Heart left ventricle (tissue), 13 donors: ENCODE measurements around the gene DNAJC3.
"Not testable (repeated sequence)": the region's sequence is repeated elsewhere in the genome, so short reads cannot be mapped to it uniquely, and the experiment has no call there.

Experiments used
- POLR2A ChIP-seq, 2 donors: fragments of 450-650 bp; IDR thresholded peaks; one replicate each; pipeline ENCODE4 v1.6.1; 2017; ENCODE audit warnings: antibody characterized with exemption in 2 of 2, mild to moderate bottlenecking in 2 of 2, moderate library complexity in 2 of 2
- TF ChIP-seq, protein P1 (sequence below), 12 donors: fragments of 200-600 bp; sonication (generic) in 4 of 12; IDR thresholded peaks; one replicate each; pipeline versions ENCODE4 v1.5.0 to v1.8.0; 2018 to 2022; ENCODE audit warnings: antibody characterized with exemption in 12 of 12, mild to moderate bottlenecking in 5 of 12
- donor health status: ischemic (EF 13 %, LVEDD 7.1; RV severe dilation, severe dysfunction).
- donor health status: DM: no; HTN: yes; CAD: no.
- donor health status: DM: no; HTN: no; CAD: no.
- donor health status: ischemic (EF 25% LVEDD 6.9; RV normal size, moderate dysfunction).
- donor health status: ischemic (EF 25% LVEDD 5.7; RV mildly dilated, moderate dysfunction).
- donor health status: ischemic (EF 35%, LVEDD 5.7; RV mildly dilated, moderate dysfunction).
- donor health status: nonischemic (EF 11% LVEDD 7.7; RV severe dilation, severe dysfunction).
- donor health status: DM: yes; HTN: yes; CAD: no.
- donor health status: PGD.
- donor health status: ischemic (EF 29% LVEDD 5.4; RV normal size, mild dysfunction).
- donor health status: nonischemic (EF 23%, LVEDD 6.1; RV moderate dilation, normal function).

DNA sequence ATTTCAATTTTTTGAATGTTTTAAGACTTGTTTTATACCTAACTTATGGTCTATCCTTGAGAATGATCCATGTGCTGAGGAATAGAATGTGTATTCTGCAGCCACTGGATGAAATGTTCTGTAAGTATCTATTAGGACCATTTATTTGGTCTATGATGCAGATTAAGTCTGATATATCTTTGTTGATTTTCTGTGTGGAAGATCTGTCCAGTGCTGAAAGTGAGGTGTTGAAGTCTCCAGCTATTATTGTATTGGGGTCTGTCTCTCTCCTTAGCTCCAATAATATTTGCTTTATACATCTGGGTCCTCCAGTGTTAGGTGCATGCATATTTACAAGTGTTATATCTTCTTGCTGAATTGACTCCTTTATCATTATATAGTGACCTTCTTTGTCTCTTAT is 9.7 kb upstream of the DNAJC3 start:
- TF ChIP-seq, protein P1, sequence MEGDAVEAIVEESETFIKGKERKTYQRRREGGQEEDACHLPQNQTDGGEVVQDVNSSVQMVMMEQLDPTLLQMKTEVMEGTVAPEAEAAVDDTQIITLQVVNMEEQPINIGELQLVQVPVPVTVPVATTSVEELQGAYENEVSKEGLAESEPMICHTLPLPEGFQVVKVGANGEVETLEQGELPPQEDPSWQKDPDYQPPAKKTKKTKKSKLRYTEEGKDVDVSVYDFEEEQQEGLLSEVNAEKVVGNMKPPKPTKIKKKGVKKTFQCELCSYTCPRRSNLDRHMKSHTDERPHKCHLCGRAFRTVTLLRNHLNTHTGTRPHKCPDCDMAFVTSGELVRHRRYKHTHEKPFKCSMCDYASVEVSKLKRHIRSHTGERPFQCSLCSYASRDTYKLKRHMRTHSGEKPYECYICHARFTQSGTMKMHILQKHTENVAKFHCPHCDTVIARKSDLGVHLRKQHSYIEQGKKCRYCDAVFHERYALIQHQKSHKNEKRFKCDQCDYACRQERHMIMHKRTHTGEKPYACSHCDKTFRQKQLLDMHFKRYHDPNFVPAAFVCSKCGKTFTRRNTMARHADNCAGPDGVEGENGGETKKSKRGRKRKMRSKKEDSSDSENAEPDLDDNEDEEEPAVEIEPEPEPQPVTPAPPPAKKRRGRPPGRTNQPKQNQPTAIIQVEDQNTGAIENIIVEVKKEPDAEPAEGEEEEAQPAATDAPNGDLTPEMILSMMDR (IDR thresholded peaks at IDR 0.05) = not testable (repeated sequence)
- TF ChIP-seq POLR2A (IDR thresholded peaks at IDR 0.05) = not testable (repeated sequence)
